HL-60 (cell line): ENCODE data around the gene RAP1B.

Experiments used
- GABPA ChIP-seq: IDR thresholded peaks from 2 replicates; pipeline ENCODE4 v1.6.1; 2012; ENCODE audit warnings: low read depth
- POLR2AphosphoS5 ChIP-seq: IDR thresholded peaks from 2 replicates; pipeline ENCODE4 v1.6.1; 2012; ENCODE audit warnings: low read depth
- SPI1 ChIP-seq: IDR thresholded peaks from 2 replicates; pipeline ENCODE4 v1.6.1; 2012; ENCODE audit warnings: low read depth, mild to moderate bottlenecking, borderline replicate concordance
- TF ChIP-seq, protein P1 (sequence below): IDR thresholded peaks from 2 replicates; pipeline ENCODE4 v1.6.1; 2012; ENCODE audit warnings: low read depth; ENCODE audit not compliant: insufficient replicate concordance
- TF ChIP-seq, protein P2 (sequence below): IDR thresholded peaks from one replicate; pipeline ENCODE4 v1.5.1; 2011; ENCODE audit warnings: low read length, control low read depth, inconsistent platforms; ENCODE audit not compliant: insufficient read depth

DNA sequence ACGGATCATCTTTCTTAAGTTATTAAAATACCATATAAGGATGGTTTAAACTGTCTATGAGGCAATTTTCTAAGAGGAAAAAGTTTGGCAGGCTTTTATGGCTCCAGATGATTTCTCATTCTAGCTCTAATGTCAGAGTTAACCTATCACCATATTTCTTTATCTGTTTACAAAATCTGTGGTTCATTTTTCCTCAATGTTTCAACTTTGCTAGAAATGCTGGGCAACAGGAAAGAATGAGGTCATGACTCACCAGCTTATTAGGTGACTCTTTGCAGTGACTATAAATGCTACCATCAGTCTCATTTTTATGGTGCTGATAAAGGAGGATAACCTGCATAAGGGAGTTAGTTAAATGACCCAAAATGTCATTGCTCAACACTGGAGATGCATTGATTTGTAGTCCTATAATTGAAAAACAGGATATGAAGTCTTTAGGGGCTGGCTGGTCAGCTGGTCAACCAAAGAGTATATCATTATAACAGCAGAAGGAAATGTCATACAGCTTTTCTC lies 45.3 kb upstream of the RAP1B start:
- TF ChIP-seq POLR2AphosphoS5 = no peak
- TF ChIP-seq, protein P1, sequence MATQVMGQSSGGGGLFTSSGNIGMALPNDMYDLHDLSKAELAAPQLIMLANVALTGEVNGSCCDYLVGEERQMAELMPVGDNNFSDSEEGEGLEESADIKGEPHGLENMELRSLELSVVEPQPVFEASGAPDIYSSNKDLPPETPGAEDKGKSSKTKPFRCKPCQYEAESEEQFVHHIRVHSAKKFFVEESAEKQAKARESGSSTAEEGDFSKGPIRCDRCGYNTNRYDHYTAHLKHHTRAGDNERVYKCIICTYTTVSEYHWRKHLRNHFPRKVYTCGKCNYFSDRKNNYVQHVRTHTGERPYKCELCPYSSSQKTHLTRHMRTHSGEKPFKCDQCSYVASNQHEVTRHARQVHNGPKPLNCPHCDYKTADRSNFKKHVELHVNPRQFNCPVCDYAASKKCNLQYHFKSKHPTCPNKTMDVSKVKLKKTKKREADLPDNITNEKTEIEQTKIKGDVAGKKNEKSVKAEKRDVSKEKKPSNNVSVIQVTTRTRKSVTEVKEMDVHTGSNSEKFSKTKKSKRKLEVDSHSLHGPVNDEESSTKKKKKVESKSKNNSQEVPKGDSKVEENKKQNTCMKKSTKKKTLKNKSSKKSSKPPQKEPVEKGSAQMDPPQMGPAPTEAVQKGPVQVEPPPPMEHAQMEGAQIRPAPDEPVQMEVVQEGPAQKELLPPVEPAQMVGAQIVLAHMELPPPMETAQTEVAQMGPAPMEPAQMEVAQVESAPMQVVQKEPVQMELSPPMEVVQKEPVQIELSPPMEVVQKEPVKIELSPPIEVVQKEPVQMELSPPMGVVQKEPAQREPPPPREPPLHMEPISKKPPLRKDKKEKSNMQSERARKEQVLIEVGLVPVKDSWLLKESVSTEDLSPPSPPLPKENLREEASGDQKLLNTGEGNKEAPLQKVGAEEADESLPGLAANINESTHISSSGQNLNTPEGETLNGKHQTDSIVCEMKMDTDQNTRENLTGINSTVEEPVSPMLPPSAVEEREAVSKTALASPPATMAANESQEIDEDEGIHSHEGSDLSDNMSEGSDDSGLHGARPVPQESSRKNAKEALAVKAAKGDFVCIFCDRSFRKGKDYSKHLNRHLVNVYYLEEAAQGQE = no peak
- TF ChIP-seq, protein P2, sequence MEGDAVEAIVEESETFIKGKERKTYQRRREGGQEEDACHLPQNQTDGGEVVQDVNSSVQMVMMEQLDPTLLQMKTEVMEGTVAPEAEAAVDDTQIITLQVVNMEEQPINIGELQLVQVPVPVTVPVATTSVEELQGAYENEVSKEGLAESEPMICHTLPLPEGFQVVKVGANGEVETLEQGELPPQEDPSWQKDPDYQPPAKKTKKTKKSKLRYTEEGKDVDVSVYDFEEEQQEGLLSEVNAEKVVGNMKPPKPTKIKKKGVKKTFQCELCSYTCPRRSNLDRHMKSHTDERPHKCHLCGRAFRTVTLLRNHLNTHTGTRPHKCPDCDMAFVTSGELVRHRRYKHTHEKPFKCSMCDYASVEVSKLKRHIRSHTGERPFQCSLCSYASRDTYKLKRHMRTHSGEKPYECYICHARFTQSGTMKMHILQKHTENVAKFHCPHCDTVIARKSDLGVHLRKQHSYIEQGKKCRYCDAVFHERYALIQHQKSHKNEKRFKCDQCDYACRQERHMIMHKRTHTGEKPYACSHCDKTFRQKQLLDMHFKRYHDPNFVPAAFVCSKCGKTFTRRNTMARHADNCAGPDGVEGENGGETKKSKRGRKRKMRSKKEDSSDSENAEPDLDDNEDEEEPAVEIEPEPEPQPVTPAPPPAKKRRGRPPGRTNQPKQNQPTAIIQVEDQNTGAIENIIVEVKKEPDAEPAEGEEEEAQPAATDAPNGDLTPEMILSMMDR = no peak
- no peak for TF ChIP-seq SPI1
- TF ChIP-seq GABPA = no peak
